HG02870 (cell line): ENCODE data around the gene SLC9B2.

ENCODE experiments used
- ATAC-seq: cut with Tn5 transposase; IDR thresholded peaks from one replicate; pipeline ENCODE4 v1.9.1; 2021; ENCODE audit warnings: mild to moderate bottlenecking, moderate library complexity; ENCODE audit not compliant: unreplicated experiment

The SLC9B2 gene, protein sequence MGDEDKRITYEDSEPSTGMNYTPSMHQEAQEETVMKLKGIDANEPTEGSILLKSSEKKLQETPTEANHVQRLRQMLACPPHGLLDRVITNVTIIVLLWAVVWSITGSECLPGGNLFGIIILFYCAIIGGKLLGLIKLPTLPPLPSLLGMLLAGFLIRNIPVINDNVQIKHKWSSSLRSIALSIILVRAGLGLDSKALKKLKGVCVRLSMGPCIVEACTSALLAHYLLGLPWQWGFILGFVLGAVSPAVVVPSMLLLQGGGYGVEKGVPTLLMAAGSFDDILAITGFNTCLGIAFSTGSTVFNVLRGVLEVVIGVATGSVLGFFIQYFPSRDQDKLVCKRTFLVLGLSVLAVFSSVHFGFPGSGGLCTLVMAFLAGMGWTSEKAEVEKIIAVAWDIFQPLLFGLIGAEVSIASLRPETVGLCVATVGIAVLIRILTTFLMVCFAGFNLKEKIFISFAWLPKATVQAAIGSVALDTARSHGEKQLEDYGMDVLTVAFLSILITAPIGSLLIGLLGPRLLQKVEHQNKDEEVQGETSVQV

DNA sequence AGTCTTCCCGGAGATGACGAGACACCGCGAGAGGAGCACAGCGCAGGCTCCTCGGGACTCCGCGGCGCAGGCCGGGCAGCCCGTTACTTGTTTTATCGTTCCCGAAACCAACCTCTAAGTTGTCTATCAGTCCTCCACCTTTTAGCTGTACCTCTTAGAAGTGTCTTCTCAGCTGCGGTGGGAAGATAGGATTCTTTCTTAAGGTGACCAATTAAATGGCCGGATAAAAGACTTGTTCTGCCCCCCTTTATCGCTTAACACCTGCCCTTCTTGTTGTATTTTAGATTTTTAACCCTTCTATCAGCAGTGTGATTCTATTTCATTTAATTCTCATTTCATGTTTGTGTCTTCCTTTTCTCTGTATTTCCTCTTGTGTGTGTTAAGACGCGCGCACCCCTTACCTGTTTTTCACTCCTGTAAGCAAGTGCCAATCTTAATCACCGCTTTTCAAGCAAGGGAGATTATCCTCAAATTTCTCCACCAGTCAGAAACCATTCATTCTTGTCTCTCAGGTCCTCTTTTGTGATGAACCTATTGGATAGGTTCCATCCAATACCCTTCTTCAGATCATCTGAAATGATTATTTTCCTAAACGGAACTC lies at the start of gene SLC9B2:
Gene SLC9B2, minus strand, starts transcription at position 15 of the 601 bp plus-strand sequence. CDS start 9,211 bp downstream, outside the sequence.
- ATAC-seq = peak; percentile 45

GRCh38 chr4:103126126-103126525 lies 49.6 kb upstream of the SLC9B2 start:
- no peak for ATAC-seq

- ATAC-seq = no peak
Measured at GRCh38 chr4:103123114-103123513, 46.6 kb upstream of the SLC9B2 start.

DNA sequence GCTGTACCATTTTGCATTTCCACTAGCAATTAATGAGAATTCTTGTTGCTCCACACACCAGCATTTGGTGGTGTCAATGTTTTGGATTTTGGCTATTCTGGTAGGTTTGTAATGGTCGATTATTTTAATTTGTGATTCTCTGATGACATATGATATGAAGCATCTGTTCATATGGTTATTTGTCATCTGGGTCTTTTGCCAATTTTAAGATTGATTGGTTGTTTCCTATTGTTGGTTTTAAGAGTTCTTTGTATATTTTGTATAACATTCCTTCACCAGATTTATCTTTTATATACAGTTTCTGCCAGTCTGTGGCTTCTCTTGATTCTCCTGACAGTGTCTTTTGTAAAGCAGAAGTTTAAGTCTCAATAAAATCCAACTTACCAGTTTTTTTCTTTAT lies 41.6 kb upstream of the SLC9B2 start:
- ATAC-seq = no peak

- no peak for ATAC-seq
Measured at GRCh38 chr4:103111598-103111997, 35.0 kb upstream of the SLC9B2 start.

GRCh38 chr4:103108542-103108941 lies 32.0 kb upstream of the SLC9B2 start:
- ATAC-seq = no peak

GRCh38 chr4:103105558-103106356 lies 29.2 kb upstream of the SLC9B2 start:
- no peak for ATAC-seq

- no peak for ATAC-seq
Measured at GRCh38 chr4:103104886-103105285, 28.3 kb upstream of the SLC9B2 start.

- ATAC-seq = no peak
Measured at GRCh38 chr4:103100691-103101090, 24.1 kb upstream of the SLC9B2 start.

GRCh38 chr4:103099691-103100392 lies 23.3 kb upstream of the SLC9B2 start, which contains the start of gene BDH2:
Gene BDH2, minus strand, starts transcription at chr4:103099834. Its CDS starts 3,580 bp downstream, at chr4:103096254.
- peak; percentile 97 for ATAC-seq

GRCh38 chr4:103098756-103099440 lies 22.3 kb upstream of the SLC9B2 start:
- ATAC-seq = no peak

- no peak for ATAC-seq
Measured at GRCh38 chr4:103098341-103098740, 21.8 kb upstream of the SLC9B2 start.

DNA sequence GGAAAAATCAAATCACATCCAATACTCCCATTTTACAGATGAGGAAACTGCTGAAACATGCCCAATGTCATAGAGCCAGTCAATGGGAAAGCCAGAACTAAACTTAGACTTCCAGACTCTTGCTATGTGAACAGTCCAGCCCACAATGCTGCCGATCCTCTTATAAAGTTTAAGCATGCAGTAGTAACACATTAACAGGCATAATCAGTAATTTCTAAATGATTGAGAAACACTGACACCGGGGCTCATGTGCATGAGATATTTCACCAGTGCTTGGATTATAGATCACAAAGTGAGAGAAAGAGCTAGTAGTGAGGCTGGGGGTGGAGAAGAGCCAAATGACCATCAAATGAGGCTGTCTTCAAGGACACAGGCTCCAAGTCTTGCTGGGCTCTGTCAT lies 20.6 kb upstream of the SLC9B2 start:
- ATAC-seq = no peak

GRCh38 chr4:103095080-103095479 lies 18.5 kb upstream of the SLC9B2 start:
- no peak for ATAC-seq

GRCh38 chr4:103092245-103092644 lies 15.7 kb upstream of the SLC9B2 start:
- ATAC-seq = no peak

- ATAC-seq = peak; percentile 73
Measured at GRCh38 chr4:103091601-103092223, 15.2 kb upstream of the SLC9B2 start.

GRCh38 chr4:103089481-103089880 lies 12.9 kb upstream of the SLC9B2 start:
- ATAC-seq = no peak

DNA sequence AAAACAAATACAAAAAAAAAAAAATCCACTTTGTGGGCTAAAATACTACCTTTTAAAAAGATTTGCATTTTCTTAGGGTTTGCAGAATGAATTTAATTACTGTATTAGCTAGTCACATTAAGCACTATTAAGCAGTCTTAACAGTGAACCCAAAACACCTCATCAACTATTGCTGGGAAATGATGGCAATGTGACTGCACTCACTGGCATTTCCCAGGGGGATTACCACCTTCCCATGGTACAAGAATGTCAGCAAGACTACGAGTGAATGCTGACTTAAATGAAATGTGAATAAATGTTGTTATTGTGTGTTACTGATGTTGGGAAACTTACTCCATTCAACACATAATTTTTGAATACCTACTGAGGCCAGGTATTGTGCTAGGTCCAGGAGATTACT lies 10.0 kb upstream of the SLC9B2 start:
- no peak for ATAC-seq

- ATAC-seq = no peak
Measured at GRCh38 chr4:103085555-103086196, 9.1 kb upstream of the SLC9B2 start.
